ENCODE data around the gene P4HB.

Gene P4HB

DNA sequence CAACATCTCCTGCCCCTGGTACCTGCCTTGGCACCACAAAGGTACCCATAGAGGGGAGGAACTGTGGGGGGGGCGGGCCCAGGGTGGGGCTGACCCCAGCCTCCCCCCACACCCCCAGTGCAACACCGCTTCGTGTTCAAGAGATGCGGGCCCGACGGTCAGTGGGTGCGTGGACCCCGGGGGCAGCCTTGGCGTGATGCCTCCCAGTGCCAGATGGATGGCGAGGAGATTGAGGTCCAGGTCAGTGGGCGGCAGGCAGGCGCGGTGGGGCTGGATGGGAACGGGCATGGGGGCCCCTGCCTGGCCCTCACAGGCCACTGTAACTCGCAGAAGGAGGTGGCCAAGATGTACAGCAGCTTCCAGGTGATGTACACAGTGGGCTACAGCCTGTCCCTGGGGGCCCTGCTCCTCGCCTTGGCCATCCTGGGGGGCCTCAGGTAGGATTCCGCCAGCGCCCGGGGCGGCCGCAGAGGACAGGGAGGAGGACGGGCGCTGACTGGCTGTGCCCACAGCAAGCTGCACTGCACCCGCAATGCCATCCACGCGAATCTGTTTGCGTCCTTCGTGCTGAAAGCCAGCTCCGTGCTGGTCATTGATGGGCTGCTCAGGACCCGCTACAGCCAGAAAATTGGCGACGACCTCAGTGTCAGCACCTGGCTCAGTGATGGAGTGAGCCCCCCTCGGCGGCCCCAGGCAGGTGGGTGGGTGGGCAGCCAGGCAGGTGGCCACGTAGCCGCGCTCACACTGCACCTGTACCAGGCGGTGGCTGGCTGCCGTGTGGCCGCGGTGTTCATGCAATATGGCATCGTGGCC, 49.2 kb downstream of the P4HB start:
- no peak for DNase-seq (ENCODE audit: low spot score)

DNA sequence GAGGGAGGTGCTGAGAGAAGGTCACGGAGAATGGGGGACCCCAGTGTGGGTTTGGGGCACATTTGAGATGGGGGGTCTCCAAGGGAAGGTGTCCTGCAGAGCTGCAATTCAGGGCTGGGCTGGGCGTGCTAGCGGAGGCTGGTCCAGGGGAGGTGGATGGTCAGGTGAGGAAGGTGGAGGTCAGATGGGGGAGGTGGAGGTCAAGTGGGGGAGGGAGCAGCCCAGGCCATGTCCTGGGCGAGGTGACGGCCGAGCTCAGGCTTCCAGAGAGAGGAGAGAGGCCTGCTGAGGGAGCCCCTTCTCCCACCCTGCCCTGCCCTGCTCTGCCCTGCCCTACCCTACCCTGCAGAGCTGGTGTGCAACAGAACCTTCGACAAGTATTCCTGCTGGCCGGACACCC, 49.9 kb downstream of the P4HB start:
- DNase-seq (ENCODE audit: low spot score), result no peak

DNA sequence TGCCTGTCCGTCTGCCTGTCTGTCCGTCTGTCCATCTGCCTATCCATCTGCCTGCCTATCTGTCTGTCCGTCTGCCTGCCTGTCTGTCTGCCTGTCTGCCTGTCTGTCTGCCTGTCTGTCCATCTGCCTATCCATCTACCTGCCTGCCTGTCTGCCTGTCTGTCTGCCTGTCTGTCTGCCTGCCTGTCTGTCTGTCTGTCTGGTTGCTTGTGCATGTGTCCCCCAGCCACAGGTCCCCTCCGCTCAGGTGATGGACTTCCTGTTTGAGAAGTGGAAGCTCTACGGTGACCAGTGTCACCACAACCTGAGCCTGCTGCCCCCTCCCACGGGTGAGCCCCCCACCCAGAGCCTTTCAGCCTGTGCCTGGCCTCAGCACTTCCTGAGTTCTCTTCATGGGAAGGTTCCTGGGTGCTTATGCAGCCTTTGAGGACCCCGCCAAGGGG, 50.8 kb downstream of the P4HB start:
- DNase-seq (ENCODE audit: low spot score), result no peak

- no peak for DNase-seq (ENCODE audit: low spot score)
Measured at GRCh38 chr17:81808778-81809555, 51.4 kb downstream of the P4HB start.

DNA sequence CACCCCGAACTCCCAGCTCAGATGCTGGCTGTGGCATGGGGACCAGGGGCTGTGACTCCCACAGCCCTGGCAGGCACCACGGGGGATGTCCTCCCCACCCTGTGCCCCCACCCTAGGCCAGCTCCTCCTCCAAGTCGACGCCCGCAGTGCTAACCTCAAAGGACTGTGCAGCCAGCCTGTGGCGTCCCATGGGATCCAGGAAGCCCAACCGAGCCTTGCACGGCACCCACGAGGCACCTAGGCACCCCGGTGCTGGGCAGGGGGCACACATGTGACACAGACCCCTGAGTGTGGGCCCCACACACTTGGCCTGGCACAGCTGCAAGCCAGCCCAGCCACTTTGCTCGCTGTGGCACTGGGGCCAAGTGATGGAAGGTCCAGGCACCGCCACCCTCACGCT, 52.5 kb downstream of the P4HB start:
- DNase-seq (ENCODE audit: low spot score), result no peak

DNA sequence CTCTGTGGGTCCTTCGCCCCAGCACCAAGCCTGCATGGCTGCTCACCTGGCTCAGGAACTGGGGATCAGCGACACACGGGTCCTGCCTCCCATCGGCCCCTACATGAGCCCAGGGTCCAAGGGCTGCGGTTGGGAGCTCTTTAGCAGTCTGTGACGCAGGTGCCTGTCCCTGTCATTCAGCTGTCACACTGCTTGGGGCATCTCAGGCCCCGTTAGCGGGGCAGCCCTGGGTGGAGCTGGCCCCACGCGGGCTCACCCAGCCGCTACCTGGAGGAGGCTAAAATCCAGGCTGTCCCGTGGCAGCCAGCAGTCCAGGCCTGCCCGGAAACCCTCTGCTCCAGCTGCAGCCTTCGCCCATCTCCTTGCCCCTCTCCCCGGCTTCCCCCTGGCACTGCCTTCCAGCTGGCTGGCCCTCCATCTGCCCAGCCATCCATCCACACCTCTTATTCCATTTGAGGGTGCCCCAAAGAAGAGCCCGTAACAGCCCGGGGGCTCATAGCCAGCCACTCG, 53.1 kb downstream of the P4HB start:
- no peak for DNase-seq (ENCODE audit: low spot score)

DNA sequence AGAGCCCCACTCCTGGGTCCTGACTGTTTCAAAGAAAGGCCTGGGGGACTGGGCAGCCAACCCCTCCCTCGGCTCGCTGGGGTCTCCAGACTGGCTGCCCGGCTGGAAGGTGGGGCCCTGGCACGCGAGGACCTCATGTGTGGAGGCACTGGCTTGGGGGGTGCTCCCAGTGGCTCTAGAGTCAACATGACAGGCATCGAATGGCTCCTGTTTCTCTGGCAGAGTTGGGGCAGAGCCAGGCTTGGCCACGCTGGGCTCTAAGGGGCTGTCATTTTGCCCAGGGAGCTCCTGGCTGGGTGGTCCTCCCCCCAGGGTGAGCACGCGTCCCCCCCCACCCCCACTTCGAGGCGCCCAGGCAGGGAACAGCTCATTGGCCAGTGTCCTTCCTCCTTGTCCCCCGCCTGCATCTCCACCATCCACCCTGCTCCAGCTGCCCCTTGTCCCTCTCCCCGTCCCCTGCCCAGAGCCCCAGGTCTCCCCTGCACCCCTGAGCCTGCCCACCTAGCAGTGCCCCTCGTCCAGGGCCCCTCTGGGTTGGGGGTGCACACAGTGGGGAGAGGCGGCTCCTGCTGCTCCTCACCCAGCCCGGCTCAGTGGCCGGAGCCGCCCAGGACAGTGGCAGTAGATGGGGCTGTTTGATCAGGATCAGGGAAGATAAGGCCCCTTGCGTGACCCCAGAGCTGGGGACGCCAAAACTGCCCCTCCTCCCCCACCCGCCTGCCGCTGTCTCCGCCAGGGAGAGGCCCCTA, 53.7 kb downstream of the P4HB start:
- DNase-seq (ENCODE audit: low spot score), result no peak

- no peak for DNase-seq (ENCODE audit: low spot score)
Measured at GRCh38 chr17:81805707-81806460, 54.5 kb downstream of the P4HB start.

DNA sequence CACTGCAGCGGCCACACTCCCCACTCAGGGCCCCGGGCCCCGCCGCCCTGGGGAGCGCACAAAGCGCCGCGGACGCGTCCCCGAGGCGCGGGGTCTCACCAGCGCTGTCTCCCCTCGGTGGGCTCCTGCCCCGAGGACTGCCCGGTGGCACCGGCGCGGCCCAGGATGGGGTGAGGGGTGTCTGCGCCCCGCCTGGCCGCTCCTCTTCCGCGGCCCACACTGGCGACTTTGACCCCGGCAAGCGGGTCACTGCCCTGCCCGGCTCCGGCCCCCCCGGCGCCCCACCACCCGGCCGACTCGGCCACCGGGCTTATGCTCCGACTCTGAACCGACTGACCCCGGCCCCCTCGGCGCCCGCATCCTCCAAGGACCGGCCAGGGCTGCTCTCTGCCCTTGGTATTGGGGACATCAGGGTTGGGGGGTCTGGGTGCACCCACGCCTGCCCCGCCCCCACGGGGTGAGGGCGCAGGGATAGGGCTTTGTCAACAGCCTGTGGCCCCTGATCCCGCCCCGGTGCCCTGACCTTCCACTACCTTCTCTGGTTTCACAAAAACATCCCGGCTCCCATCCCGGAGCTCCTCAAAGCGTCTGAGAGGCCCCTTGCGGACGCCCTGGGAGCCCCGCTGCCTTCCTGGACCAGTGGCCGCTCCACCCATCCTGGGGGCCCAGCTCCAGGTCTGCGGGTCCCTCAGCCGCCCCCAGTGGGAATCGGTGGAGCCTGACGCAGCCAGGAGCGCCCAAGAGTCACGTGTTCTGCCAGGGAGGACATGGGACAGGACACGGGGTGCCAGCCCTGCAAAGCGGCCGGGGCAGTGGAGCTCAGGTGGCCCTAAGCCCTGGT, 55.6 kb downstream of the P4HB start:
- DNase-seq (ENCODE audit: low spot score), result no peak

DNA sequence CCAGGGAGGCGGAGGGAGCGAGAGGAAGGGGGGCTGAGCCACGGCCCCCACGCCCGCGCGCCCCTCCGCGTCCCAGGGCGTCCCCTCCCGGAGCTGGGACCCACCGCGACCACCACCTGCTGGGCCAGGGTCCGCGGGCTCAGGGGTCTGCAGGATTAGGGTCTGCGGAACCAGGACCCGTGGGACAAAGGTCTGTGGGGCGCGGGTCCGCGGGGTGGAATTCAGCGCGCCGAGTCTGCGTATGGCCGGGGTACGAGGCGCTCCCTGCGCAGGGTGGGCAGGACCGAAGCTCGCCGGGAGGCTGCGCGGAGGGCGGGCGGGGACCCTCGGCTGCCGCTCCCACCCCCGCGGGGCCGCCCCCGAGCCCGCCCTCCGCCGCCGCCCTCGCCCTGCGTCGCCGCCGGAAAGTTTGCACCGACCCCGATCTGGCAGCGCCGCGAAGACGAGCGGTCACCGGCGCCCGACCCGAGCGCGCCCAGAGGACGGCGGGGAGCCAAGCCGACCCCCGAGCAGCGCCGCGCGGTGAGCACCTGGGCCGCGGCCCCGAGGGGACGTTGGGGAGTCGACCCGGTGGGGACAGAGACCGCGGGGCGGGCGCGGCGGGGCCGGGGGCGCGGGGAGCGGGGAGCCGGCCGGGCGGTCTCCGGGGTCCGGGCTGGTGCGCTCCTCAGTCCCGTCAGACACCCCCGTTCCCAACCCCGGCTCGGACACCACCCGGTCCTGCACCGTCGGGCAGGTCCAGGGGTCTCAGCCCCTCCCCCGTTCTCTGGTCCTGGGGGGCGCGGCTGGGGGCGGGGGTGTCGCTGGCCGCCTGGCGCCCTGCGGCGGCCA, 56.4 kb downstream of the P4HB start, which contains the start of gene GCGR:
GCGR (plus strand) TSS at position 423 of the 831 bp plus-strand sequence. CDS start 4,869 bp downstream, outside the sequence.
- DNase-seq (ENCODE audit: low spot score), result no peak

GRCh38 chr17:81802856-81803643, 57.3 kb downstream of the P4HB start:
- no peak for DNase-seq (ENCODE audit: low spot score)

- no peak for DNase-seq (ENCODE audit: low spot score)
Measured at GRCh38 chr17:81802048-81802758, 58.1 kb downstream of the P4HB start.

GRCh38 chr17:81801327-81801726, 59.0 kb downstream of the P4HB start:
- no peak for DNase-seq (ENCODE audit: low spot score)

DNA sequence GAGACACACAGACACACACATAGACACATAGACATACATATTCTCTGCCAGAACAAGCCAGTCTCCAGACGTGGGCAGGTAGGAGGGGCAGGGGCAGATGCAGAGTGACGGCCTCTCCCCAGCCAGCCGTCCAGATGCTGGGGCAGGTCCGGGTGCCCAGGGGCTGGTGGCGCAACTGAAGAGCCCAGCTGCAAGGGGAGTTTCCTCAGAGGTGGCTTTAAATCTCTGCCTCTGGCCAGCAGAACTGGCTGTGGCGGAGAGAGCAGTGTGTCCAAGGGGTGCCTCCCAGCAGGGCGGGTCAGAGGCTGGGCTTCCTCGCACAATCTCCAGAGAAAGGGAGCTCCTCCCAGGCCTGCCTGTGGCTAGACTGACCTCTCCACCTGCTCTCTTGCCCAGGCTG, 65.8 kb downstream of the P4HB start:
- no peak for DNase-seq (ENCODE audit: low spot score)

DNA sequence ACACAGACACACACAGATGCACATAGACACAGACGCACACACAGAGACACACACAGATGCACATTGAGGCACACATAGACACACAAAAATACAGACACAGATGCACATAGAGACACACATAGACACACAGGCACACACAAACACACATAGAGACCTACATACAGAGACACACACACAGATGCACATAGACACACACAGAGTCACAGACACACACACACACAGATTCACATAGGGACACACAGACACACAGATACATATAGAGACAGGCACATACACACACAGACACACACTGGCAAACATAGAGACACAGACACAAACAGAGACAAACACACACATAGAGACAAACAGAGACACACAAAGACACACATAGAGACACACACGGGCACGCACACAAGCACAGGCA, 66.3 kb downstream of the P4HB start:
- no peak for DNase-seq (ENCODE audit: low spot score)

All from CD4-positive, alpha-beta T cell treated with Interleukin-2 at 100 ng/mL for 4 hours (primary cell).